GM23248 (cell line): ENCODE data around the gene DNLZ. TPM values are rescaled to one million over a fixed set of nuclear protein-coding genes. Genes with fewer than 3 reads are reported as not detected.

Experiments
- DNase-seq: peaks from one replicate; pipeline ENCODE4 v3.0.0-alpha.2; 2015
- H2AFZ ChIP-seq: fragments of 200-600 bp; sonication (generic); 2 replicates; pipeline ENCODE4 v1.6.1; 2016; ENCODE audit warnings: antibody characterized with exemption
- H3F3A ChIP-seq: fragments of 200-600 bp; sonication (generic); 2 replicates; pipeline ENCODE4 v1.6.1; 2016; ENCODE audit warnings: mild to moderate bottlenecking, antibody characterized with exemption, mixed run types; ENCODE audit not compliant: insufficient read depth
- H3K27ac ChIP-seq: fragments of 200-600 bp; sonication (generic); 2 replicates; pipeline ENCODE4 v1.5.1; 2016; ENCODE audit warnings: mild to moderate bottlenecking
- H3K27me3 ChIP-seq: fragments of 200-600 bp; sonication (generic); replicated peaks from 2 replicates; pipeline ENCODE4 v1.6.1; 2016; ENCODE audit warnings: mild to moderate bottlenecking; ENCODE audit not compliant: insufficient read depth
- H3K36me3 ChIP-seq: fragments of 200-600 bp; sonication (generic); 2 replicates; pipeline ENCODE4 v1.6.1; 2016; ENCODE audit warnings: low read depth, mild to moderate bottlenecking
- H3K4me1 ChIP-seq: fragments of 200-600 bp; sonication (generic); 2 replicates; pipeline ENCODE4 v1.6.1; 2016; ENCODE audit warnings: mild to moderate bottlenecking; ENCODE audit not compliant: insufficient read depth
- H3K4me2 ChIP-seq: fragments of 200-600 bp; sonication (generic); one replicate; pipeline ENCODE4 v1.6.1; 2016; ENCODE audit warnings: mild to moderate bottlenecking; ENCODE audit not compliant: unreplicated experiment
- H3K4me3 ChIP-seq: fragments of 200-600 bp; sonication (generic); 2 replicates; pipeline ENCODE4 v1.5.1; 2016; ENCODE audit warnings: mild to moderate bottlenecking
- H3K79me2 ChIP-seq: fragments of 200-600 bp; sonication (generic); 2 replicates; pipeline ENCODE4 v1.6.1; 2016; ENCODE audit warnings: mild to moderate bottlenecking; ENCODE audit not compliant: insufficient read depth
- H3K9ac ChIP-seq: fragments of 200-600 bp; sonication (generic); 2 replicates; pipeline ENCODE4 v1.6.1; 2016; ENCODE audit warnings: mild to moderate bottlenecking
- H3K9me2 ChIP-seq: fragments of 200-600 bp; sonication (generic); 2 replicates; pipeline ENCODE4 v1.6.1; 2016; ENCODE audit warnings: mixed run types, mild to moderate bottlenecking, moderate library complexity; ENCODE audit not compliant: insufficient read depth
- H3K9me3 ChIP-seq: fragments of 200-600 bp; sonication (generic); one replicate; pipeline ENCODE4 v1.6.1; 2017; ENCODE audit warnings: low read depth
- H4K20me1 ChIP-seq: fragments of 200-600 bp; sonication (generic); 2 replicates; pipeline ENCODE4 v1.6.0; 2016; ENCODE audit not compliant: insufficient read depth
- EZH2 ChIP-seq: fragments of 200-600 bp; sonication (generic); IDR thresholded peaks from 2 replicates; pipeline ENCODE4 v1.6.1; 2018; ENCODE audit warnings: antibody characterized with exemption, mild to moderate bottlenecking; ENCODE audit not compliant: insufficient read depth, poor library complexity, severe bottlenecking
- EZH2phosphoT487 ChIP-seq: fragments of 200-600 bp; sonication (generic); IDR thresholded peaks from 2 replicates; pipeline ENCODE4 v1.6.1; 2018; ENCODE audit warnings: antibody characterized with exemption, moderate library complexity, mild to moderate bottlenecking, low read depth; ENCODE audit not compliant: insufficient read depth
- WGBS, 2 experiments: methylation state at CpG; one replicate each; pipeline ENCODE4 v1.1.6; 2015 to 2017; ENCODE audit warnings: low lambda C conversion rate in 2 of 2, low coverage in 1 of 2; ENCODE audit errors: missing lambda C conversion rate in 2 of 2; 5-methylcytosine and 5-hydroxymethylcytosine counted together
- in situ Hi-C: fragments of 300-500 bp; cut with MboI; formaldehyde crosslinking; loops from 2 replicates; pipeline ENCODE4 v1.15.0; 2020
- polyA plus RNA-seq: library from polyadenylated mRNA; unstranded; fragments of >200 nt; fragmentation: Nextera tagmentation; extraction: Ambion mirVana; gene quantifications from 2 replicates; pipeline ENCODE4 v1.2.1, GENCODE V29; 2016
- total RNA-seq: library from RNA; depleted of rRNA; stranded (reverse); fragments of >200 nt; shearing (Covaris generic); gene quantifications from 2 replicates; pipeline ENCODE4 v1.2.3, GENCODE V29; 2014

Gene DNLZ
- total and polyA plus RNA-seq, 2 experiments from 2014 or later = 27.1 to 49.8 TPM

GRCh38 chr9:136344544-136345280 lies 18.8 kb downstream of the DNLZ start:
- Histone ChIP-seq H3F3A (peaks cover 8% of the 10 kb centered on the region; the same call in 1 of the 2 replicates), H3K9ac (peak overlapping the region; percentile 57), H3K36me3 (no peaks in the 10 kb centered on the region), H4K20me1 (no peaks in the 10 kb centered on the region), H3K4me1 (peaks cover 19% of the 10 kb centered on the region), H3K4me2 (no peak overlapping the region), H3K4me3 (no peak overlapping the region), H3K27me3 (no peaks in the 10 kb centered on the region), H3K9me3 (no peaks in the 10 kb centered on the region), H2AFZ (no peak overlapping the region), H3K79me2 (no peaks in the 10 kb centered on the region), H3K27ac (peak overlapping the region; percentile 69), H3K9me2 (no peaks in the 10 kb centered on the region)
- TF ChIP-seq EZH2phosphoT487 = no peak
- no peak for TF ChIP-seq EZH2
- WGBS, 2 experiments = 46 to 47% methylated on average over 19 to 21 of the region's 21 CpGs
- in situ Hi-C loops = no loop called here
- DNase-seq = no peak

- Histone ChIP-seq H3K79me2 (no peaks in the 10 kb centered on the region), H3K9me2 (no peaks in the 10 kb centered on the region), H3K9me3 (no peaks in the 10 kb centered on the region), H3K27me3 (no peaks in the 10 kb centered on the region), H3K36me3 (no peaks in the 10 kb centered on the region; the same call in 1 of the 2 replicates), H3K4me1 (peaks cover 19% of the 10 kb centered on the region), H4K20me1 (no peaks in the 10 kb centered on the region), H3K9ac (no peak overlapping the region), H3K27ac (no peak overlapping the region), H3K4me2 (no peak overlapping the region), H3K4me3 (no peak overlapping the region), H2AFZ (no peak overlapping the region), H3F3A (peaks cover 8% of the 10 kb centered on the region; the same call in 1 of the 2 replicates)
- 93 to 95% methylated on average over 6 to 24 of the region's 24 CpGs for WGBS, 2 experiments
- DNase-seq = no peak
- TF ChIP-seq EZH2 (no peak), EZH2phosphoT487 (no peak)
- in situ Hi-C loops = no loop called here
Observed at GRCh38 chr9:136343884-136344269, 19.7 kb downstream of the DNLZ start.

- in situ Hi-C loops = no loop called here
- no peak overlapping the region for H3K27ac ChIP-seq
- H3K36me3 ChIP-seq = no peaks in the 10 kb centered on the region; the same call in 1 of the 2 replicates
- no peak overlapping the region for H3K4me3 ChIP-seq
- no peaks in the 10 kb centered on the region for H4K20me1 ChIP-seq
- TF ChIP-seq EZH2phosphoT487 (no peak), EZH2 (no peak)
- peaks cover 8% of the 10 kb centered on the region; the same call in 1 of the 2 replicates for H3F3A ChIP-seq
- no peak overlapping the region for H3K9ac ChIP-seq
- no peak for DNase-seq
- H3K9me3 ChIP-seq = no peaks in the 10 kb centered on the region
- H3K79me2 ChIP-seq = no peaks in the 10 kb centered on the region
- H2AFZ ChIP-seq = no peak overlapping the region
- WGBS, 2 experiments = 88 to 89% methylated on average over 18 to 23 of the region's 23 CpGs
- H3K27me3 ChIP-seq = no peaks in the 10 kb centered on the region
- peaks cover 19% of the 10 kb centered on the region for H3K4me1 ChIP-seq
- H3K4me2 ChIP-seq = no peak overlapping the region
- H3K9me2 ChIP-seq = no peaks in the 10 kb centered on the region
Observed at GRCh38 chr9:136343121-136343883, 20.2 kb downstream of the DNLZ start.

DNA sequence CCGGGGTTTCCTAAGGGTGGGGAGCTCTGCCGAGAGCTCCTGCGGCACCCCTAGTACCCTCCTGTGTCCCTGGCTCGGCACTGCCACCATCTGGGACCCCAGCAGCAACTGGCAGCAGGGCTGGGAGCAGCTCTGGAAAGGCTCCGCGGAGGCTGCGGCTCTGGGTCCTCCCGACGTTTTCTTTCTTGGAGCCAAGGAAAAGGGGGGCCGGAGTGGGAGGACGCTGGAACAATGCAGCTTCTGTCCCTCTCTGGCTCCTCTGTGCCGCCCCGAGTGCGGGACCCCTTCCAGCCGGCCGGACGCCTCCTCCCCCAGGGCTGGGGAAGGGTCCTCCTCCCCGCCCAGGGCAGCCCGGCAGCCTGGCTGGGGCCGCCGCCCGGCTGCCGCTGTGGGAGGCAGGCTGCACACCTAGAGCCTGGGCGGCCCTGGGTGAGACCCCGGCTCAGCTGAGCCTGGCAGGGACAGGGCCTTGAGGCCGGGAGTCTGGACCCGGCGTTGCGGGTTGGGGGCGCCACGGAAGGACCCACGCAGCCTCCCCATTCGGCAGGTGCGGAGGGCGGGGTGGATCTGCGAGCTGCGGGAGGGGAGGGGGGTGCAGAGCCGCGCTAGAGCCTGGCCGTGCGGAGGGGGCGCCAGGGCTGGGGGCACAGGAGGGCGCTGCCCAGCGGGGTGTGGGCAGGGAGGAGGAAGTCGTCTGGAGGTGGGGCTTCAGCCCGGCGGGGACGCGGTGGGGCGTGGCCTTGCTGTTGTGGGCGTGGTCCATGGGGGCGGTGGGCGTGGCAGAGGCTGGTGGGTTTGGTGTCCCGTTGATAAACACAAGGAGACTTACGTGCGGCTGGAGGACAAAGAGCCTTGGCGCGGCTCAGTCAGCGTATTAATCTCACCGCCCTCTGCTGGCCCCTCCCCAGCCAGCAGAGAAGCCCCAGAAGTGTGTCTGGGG lies 21.1 kb downstream of the DNLZ start:
- no peaks in the 10 kb centered on the region for H3K9me2 ChIP-seq
- H3K4me2 ChIP-seq = no peak overlapping the region
- no peak overlapping the region for H2AFZ ChIP-seq
- no peak for TF ChIP-seq EZH2phosphoT487
- no peak for TF ChIP-seq EZH2
- peaks cover 8% of the 10 kb centered on the region; the same call in 1 of the 2 replicates for H3F3A ChIP-seq
- no peaks in the 10 kb centered on the region; the same call in 1 of the 2 replicates for H3K36me3 ChIP-seq
- H3K27ac ChIP-seq = no peak overlapping the region
- H3K4me1 ChIP-seq = peaks cover 19% of the 10 kb centered on the region
- no peak overlapping the region for H3K4me3 ChIP-seq
- DNase-seq = peak; percentile 64
- in situ Hi-C loops = no loop called here
- H3K9ac ChIP-seq = no peak overlapping the region
- no peaks in the 10 kb centered on the region for H4K20me1 ChIP-seq
- H3K79me2 ChIP-seq = no peaks in the 10 kb centered on the region
- H3K27me3 ChIP-seq = no peaks in the 10 kb centered on the region
- no peaks in the 10 kb centered on the region for H3K9me3 ChIP-seq
- 49 to 63% methylated on average over 30 to 59 of the region's 60 CpGs for WGBS, 2 experiments
